Measurements from ENCODE around the gene TAF10.
A peak's percentile ranks its signal among the peaks of the same experiment; 100 is the strongest.

Gene TAF10

GRCh38 chr11:6642957-6643356 lies 30.9 kb upstream of the TAF10 start:
- no peak overlapping the region for H3K4me3 ChIP-seq (ENCODE audit: low read depth, low read length)
- TF ChIP-seq CTCF (IDR thresholded peaks at IDR 0.05; ENCODE audit: control insufficient read depth, extremely low read depth, insufficient read depth) = no peak
- no peak for DNase-seq (ENCODE audit: low read depth)

- no peak for TF ChIP-seq CTCF (IDR thresholded peaks at IDR 0.05; ENCODE audit: control insufficient read depth, extremely low read depth, insufficient read depth)
- DNase-seq (ENCODE audit: low read depth) = no peak
- no peak overlapping the region for H3K4me3 ChIP-seq (ENCODE audit: low read depth, low read length)
Observed at GRCh38 chr11:6640985-6641701, 29.1 kb upstream of the TAF10 start.

- DNase-seq (ENCODE audit: low read depth) = no peak
- H3K4me3 ChIP-seq (ENCODE audit: low read depth, low read length) = no peak overlapping the region
- no peak for TF ChIP-seq CTCF (IDR thresholded peaks at IDR 0.05; ENCODE audit: control insufficient read depth, extremely low read depth, insufficient read depth)
Observed at GRCh38 chr11:6640036-6640984, 28.3 kb upstream of the TAF10 start.

DNA sequence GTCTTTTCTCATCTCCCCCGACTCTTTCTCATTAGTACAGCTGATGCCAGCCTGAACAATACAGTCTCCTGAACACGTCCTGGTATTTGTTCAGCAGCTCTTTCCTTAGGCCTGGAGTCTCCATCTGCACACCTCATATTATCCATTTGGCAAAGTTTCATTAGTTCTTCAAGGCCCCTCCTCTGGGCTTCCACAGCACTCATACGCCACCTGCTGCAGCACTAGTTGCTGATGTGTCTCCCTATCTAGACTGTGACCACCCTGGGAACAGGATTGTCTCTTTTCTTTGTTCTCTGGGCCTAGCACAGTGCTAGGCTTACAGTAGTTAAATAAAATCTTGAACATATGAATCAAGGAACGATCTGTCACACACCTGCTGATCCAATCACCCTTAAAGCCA lies 26.4 kb upstream of the TAF10 start:
- no peak overlapping the region for H3K4me3 ChIP-seq (ENCODE audit: low read depth, low read length)
- TF ChIP-seq CTCF (IDR thresholded peaks at IDR 0.05; ENCODE audit: control insufficient read depth, extremely low read depth, insufficient read depth) = no peak
- no peak for DNase-seq (ENCODE audit: low read depth)

GRCh38 chr11:6637871-6638270 lies 25.9 kb upstream of the TAF10 start:
- DNase-seq (ENCODE audit: low read depth) = peak; percentile 19
- no peak overlapping the region for H3K4me3 ChIP-seq (ENCODE audit: low read depth, low read length)
- TF ChIP-seq CTCF (IDR thresholded peaks at IDR 0.05; ENCODE audit: control insufficient read depth, extremely low read depth, insufficient read depth) = no peak

- DNase-seq (ENCODE audit: low read depth) = no peak
- H3K4me3 ChIP-seq (ENCODE audit: low read depth, low read length) = no peak overlapping the region
- no peak for TF ChIP-seq CTCF (IDR thresholded peaks at IDR 0.05; ENCODE audit: control insufficient read depth, extremely low read depth, insufficient read depth)
Observed at GRCh38 chr11:6636480-6636879, 24.5 kb upstream of the TAF10 start.
